Endodermal cell (in vitro differentiated cells): Measurements from ENCODE around the gene USP25. TPM values are rescaled to one million over a fixed set of nuclear protein-coding genes. Genes with fewer than 3 reads are reported as not detected.
A peak's percentile ranks its signal among the peaks of the same experiment; 100 is the strongest.

ENCODE experiments used
- DNase-seq: peaks from one replicate; pipeline ENCODE4 v3.0.0-alpha.2; 2017
- H3K27ac ChIP-seq: 2 replicates; pipeline ENCODE4 v1.5.1; 2013; ENCODE audit warnings: mild to moderate bottlenecking, low read depth, low read length, moderate library complexity
- H3K27me3 ChIP-seq: 2 replicates; pipeline ENCODE4 v1.6.1; 2013; ENCODE audit warnings: mild to moderate bottlenecking, low read length, moderate library complexity; ENCODE audit not compliant: insufficient read depth, control insufficient read depth, poor library complexity, severe bottlenecking
- H3K36me3 ChIP-seq: 2 replicates; pipeline ENCODE4 v1.7.0; 2013; ENCODE audit warnings: mild to moderate bottlenecking, low read length, moderate library complexity; ENCODE audit not compliant: control insufficient read depth, insufficient read depth
- H3K4me1 ChIP-seq: one replicate; pipeline ENCODE4 v1.7.0; 2013; ENCODE audit warnings: low read length; ENCODE audit not compliant: control insufficient read depth, insufficient read depth
- H3K4me3 ChIP-seq: 2 replicates; pipeline ENCODE4 v1.5.1; 2013; ENCODE audit warnings: mild to moderate bottlenecking, low read length, moderate library complexity
- H3K9ac ChIP-seq: 2 replicates; pipeline ENCODE4 v1.6.1; 2013; ENCODE audit warnings: mild to moderate bottlenecking, low read length, moderate library complexity; ENCODE audit not compliant: poor library complexity, severe bottlenecking; ENCODE audit errors: extremely low read depth
- H3K9me3 ChIP-seq: 2 replicates; pipeline ENCODE4 v1.6.1; 2013; ENCODE audit warnings: mild to moderate bottlenecking, low read length, moderate library complexity; ENCODE audit not compliant: control insufficient read depth
- H3K27ac Mint-ChIP-seq: 2 replicates; pipeline ENCODE4 v1.8.0; 2020; ENCODE audit warnings: mixed read lengths
- H3K27me3 Mint-ChIP-seq: 2 replicates; pipeline ENCODE4 v1.8.0; 2021; ENCODE audit warnings: mild to moderate bottlenecking, mixed read lengths; ENCODE audit not compliant: insufficient read depth
- H3K36me3 Mint-ChIP-seq: 2 replicates; pipeline ENCODE4 v1.8.0; 2020; ENCODE audit warnings: low read depth, mixed read lengths
- H3K4me1 Mint-ChIP-seq: 2 replicates; pipeline ENCODE4 v1.8.0; 2020; ENCODE audit warnings: mixed read lengths
- H3K4me3 Mint-ChIP-seq: 2 replicates; pipeline ENCODE4 v1.8.0; 2020; ENCODE audit warnings: mild to moderate bottlenecking, moderate library complexity, mixed read lengths
- H3K9me3 Mint-ChIP-seq: 2 replicates; pipeline ENCODE4 v1.8.0; 2020; ENCODE audit warnings: mild to moderate bottlenecking, mixed read lengths
- WGBS, 2 experiments: methylation state at CpG; one replicate each; pipeline versions ENCODE4 v1.1.5 to v1.1.7; 2013; ENCODE audit warnings: missing lambda C conversion rate in 2 of 2, mixed read lengths in 1 of 2; ENCODE audit not compliant: insufficient coverage in 1 of 2, insufficient read length in 1 of 2; 5-methylcytosine and 5-hydroxymethylcytosine counted together
- total RNA-seq, 2 donors: library from RNA; stranded (reverse); fragmentation: NEBNext Ultra II Directional in 1 of 2; extraction: Animal tissue kit (Norgen Biotek cat#: 25700) in 1 of 2; gene quantifications; 2 replicates in 1 of 2; 3 replicates in 1 of 2; pipeline ENCODE4 v1.2.1, GENCODE V29; 2021
- TF ChIP-seq, protein P1 (sequence below): fragments of 200-600 bp; sonication (generic); conservative IDR thresholded peaks from 2 replicates; pipeline ENCODE4 v1.5.0; 2021; ENCODE audit warnings: antibody characterized with exemption, mild to moderate bottlenecking

USP25 gene
- total RNA-seq, 2 donors from 2014 or later: 31.4 to 34.9 TPM

DNA sequence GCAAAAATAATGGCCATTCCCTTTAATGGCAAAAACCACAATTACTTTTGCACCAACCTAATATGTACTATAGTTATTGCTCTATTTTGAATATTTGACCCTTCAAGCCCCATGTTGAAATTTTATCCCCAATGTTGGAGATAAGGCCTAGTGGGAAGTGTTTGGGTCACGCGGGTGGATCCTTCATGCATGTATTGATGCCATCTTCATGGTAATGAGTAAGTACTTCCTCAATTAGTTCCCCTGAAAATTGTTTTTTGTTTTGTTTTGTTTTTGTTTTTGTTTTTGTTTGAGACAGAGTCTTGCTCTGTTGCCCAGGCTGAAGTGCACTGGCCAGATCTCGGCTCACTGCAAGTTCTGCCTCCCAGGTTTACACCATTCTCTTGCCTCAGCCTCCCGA is 9.8 kb upstream of the USP25 start:
- Mint-ChIP-seq H3K36me3 (no peaks in the 10 kb centered on the region), H3K9me3 (no peaks in the 10 kb centered on the region), H3K4me1 (peaks cover 2% of the 10 kb centered on the region), H3K27me3 (no peaks in the 10 kb centered on the region), H3K4me3 (no peak overlapping the region), H3K27ac (no peak overlapping the region)
- no peaks in the 10 kb centered on the region for H3K36me3 ChIP-seq
- no peak overlapping the region for H3K9ac ChIP-seq
- DNase-seq: no peak
- 85 to 92% methylated on average over 4 of the region's 4 CpGs for WGBS, 2 experiments
- TF ChIP-seq, protein P1, sequence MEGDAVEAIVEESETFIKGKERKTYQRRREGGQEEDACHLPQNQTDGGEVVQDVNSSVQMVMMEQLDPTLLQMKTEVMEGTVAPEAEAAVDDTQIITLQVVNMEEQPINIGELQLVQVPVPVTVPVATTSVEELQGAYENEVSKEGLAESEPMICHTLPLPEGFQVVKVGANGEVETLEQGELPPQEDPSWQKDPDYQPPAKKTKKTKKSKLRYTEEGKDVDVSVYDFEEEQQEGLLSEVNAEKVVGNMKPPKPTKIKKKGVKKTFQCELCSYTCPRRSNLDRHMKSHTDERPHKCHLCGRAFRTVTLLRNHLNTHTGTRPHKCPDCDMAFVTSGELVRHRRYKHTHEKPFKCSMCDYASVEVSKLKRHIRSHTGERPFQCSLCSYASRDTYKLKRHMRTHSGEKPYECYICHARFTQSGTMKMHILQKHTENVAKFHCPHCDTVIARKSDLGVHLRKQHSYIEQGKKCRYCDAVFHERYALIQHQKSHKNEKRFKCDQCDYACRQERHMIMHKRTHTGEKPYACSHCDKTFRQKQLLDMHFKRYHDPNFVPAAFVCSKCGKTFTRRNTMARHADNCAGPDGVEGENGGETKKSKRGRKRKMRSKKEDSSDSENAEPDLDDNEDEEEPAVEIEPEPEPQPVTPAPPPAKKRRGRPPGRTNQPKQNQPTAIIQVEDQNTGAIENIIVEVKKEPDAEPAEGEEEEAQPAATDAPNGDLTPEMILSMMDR: no peak
- H3K9me3 ChIP-seq: no peaks in the 10 kb centered on the region
- H3K4me1 ChIP-seq: no peaks in the 10 kb centered on the region
- H3K27me3 ChIP-seq: no peaks in the 10 kb centered on the region
- H3K4me3 ChIP-seq: no peak overlapping the region
- no peak overlapping the region for H3K27ac ChIP-seq

DNA sequence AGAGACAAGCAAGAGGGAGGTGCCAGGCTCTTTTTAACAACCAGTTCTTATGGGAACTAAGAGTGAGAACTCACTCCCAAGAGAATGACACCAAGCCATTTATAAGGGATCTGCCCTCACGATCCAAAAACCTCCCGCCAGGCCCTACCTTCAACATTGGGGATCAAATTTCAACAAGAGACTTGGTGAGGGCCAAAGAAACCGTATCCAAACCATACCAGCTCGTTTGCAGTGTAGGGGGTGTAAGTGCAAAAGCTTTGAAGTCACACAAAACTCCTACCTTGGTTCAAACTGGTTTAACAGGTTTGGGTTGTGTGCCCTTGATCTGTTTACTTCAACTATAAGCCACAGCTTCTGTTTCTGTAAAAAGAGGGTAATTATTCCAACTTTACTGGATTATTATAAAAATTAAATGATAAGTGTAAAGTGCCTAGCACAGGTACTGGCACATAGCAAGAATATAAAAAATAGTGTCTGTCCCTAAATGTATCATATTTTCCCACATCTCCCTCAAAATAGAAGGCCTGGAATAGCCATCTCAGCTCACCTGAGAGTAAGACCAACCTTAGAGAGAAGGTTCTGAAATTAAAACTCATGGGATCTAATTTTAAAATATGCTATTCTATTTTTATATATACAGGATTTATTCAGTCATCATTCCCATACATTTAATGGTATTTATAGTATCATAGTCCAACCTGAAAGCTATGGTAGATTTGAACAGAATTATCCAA is 7.0 kb upstream of the USP25 start:
- H3K4me3 ChIP-seq: no peak overlapping the region
- no peaks in the 10 kb centered on the region for H3K9me3 Mint-ChIP-seq
- peaks cover 2% of the 10 kb centered on the region for H3K4me1 Mint-ChIP-seq
- H3K27me3 ChIP-seq: no peaks in the 10 kb centered on the region
- H3K4me3 Mint-ChIP-seq: no peak overlapping the region
- H3K9ac ChIP-seq: no peak overlapping the region
- H3K4me1 ChIP-seq: no peaks in the 10 kb centered on the region
- TF ChIP-seq, protein P1: no peak
- no peaks in the 10 kb centered on the region for H3K36me3 Mint-ChIP-seq
- H3K9me3 ChIP-seq: no peaks in the 10 kb centered on the region
- peak; percentile 73 for DNase-seq
- no peaks in the 10 kb centered on the region for H3K27me3 Mint-ChIP-seq
- H3K36me3 ChIP-seq: no peaks in the 10 kb centered on the region
- 66 to 67% methylated on average over 3 to 4 of the region's 4 CpGs for whole genome bisulfite sequencing, 2 experiments
- H3K27ac ChIP-seq: no peak overlapping the region
- no peak overlapping the region for H3K27ac Mint-ChIP-seq

DNA sequence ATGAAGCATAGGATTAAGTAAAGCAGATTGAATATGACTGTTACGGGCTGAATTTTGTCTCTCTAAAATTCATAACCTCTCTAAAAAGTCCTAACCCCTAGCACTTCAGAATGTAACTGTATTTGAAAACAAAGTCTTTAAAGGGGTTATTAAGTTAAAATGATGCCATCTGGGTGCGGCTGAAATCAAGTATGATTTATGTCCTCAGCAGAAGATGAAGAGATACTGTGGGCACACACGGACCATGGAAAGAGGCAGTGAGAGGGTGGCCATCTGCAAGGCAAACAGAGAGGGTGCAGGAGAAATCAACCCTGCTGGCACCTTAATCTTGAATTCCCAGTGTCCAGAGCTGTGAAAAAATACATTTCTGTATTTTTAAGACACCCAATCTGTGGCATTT is 3.8 kb upstream of the USP25 start:
- no peak overlapping the region for H3K9ac ChIP-seq
- Mint-ChIP-seq H3K27me3 (no peaks in the 10 kb centered on the region), H3K36me3 (no peaks in the 10 kb centered on the region), H3K27ac (no peak overlapping the region), H3K4me1 (peaks cover 2% of the 10 kb centered on the region), H3K9me3 (no peaks in the 10 kb centered on the region), H3K4me3 (no peak overlapping the region)
- no peaks in the 10 kb centered on the region for H3K4me1 ChIP-seq
- no peaks in the 10 kb centered on the region for H3K27me3 ChIP-seq
- DNase-seq: no peak
- H3K27ac ChIP-seq: no peak overlapping the region
- H3K36me3 ChIP-seq: no peaks in the 10 kb centered on the region
- TF ChIP-seq, protein P1: no peak
- no peak overlapping the region for H3K4me3 ChIP-seq
- H3K9me3 ChIP-seq: no peaks in the 10 kb centered on the region
- WGBS, 2 experiments: 88 to 93% methylated on average over 2 of the region's 3 CpGs
